Measurements from ENCODE around the gene ALG12.
A peak's percentile ranks its signal among the peaks of the same experiment; 100 is the strongest.

The ALG12 gene

DNA sequence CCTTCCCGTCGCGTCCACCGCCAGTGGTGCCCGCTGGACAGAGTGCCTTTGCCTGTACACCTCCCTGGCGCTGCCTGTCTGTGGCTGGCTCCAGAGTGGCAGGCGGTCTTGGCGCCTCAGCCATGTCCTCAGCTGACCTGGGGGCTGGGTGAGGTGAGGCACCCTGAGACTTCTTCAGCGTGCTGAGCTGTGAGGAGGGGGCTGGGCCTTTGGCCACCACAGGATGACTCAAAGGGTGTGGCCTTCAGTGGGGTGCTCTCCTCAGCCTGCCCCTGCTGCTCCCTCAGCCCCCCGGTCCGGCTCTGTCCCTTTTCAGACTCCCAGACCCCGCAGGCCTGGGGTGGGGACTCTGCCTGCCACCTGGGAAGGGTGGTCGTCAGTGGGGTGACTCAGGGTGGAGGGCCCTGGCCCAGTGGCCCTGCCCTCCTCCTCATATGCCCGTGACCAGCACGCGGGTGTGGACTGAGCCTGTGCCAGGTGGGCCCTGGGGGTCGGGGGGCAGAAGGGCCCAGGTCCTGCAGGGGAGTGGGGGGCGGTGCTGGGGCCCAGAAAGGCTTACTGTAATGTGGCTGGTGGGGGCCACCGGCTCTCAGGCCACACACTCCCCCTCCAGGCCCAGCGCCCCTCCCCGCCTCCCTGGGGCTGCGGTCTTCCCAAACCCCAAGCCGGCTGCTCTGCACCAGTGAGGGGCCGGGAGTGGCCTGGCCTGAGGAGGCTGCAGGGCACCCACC lies 16.1 kb upstream of the ALG12 start:
- H3K4me2 ChIP-seq (ENCODE audit: insufficient read depth, low read length, poor library complexity, severe bottlenecking), result no peak overlapping the region
- H3K36me3 ChIP-seq (replicated peaks in 1 of 2; ENCODE audit: control insufficient read depth in 2 of 2, insufficient read depth in 2 of 2, low read length in 2 of 2), result no peaks in the 10 kb centered on the region
- H2AFZ ChIP-seq (ENCODE audit: low read length), result peak overlapping the region; percentile 59
- WGBS, 2 donors (ENCODE audit: extremely low coverage in 2 of 2, insufficient read length in 2 of 2, insufficient replicate concordance in 1 of 2), result no CpG with 5 or more reads among the region's 24 CpGs
- peak overlapping the region; percentile 61 for H2BK120ac ChIP-seq (ENCODE audit: low read depth, low read length)
- H4K8ac ChIP-seq (ENCODE audit: low read depth, low read length), result peak overlapping the region; percentile 29
- H3K27ac ChIP-seq (replicated peaks; ENCODE audit: low read length), result no peak overlapping the region
- peak overlapping the region; percentile 75 for H2BK12ac ChIP-seq (ENCODE audit: low read length)
- H2AK5ac ChIP-seq (ENCODE audit: low read depth, low read length), result peak overlapping the region; percentile 68
- peak overlapping the region; percentile 82 for H3K14ac ChIP-seq (ENCODE audit: low read length)
- peak overlapping the region; percentile 82 for H2BK5ac ChIP-seq (ENCODE audit: low read length)
- peaks cover 8 to 17% of the 10 kb centered on the region in 2 donors for H3K4me1 ChIP-seq (ENCODE audit: control insufficient read depth in 2 of 2, insufficient read depth in 1 of 2, low read depth in 1 of 2, low read length in 2 of 2)
- no peaks in the 10 kb centered on the region for H3K79me1 ChIP-seq (ENCODE audit: low read depth, low read length)
- peak overlapping the region; percentile 55 for H3K23ac ChIP-seq (ENCODE audit: low read depth, low read length, poor library complexity)
- H3K4me3 ChIP-seq (ENCODE audit: low read length in 2 of 2), result no peak overlapping the region
- H3K18ac ChIP-seq (ENCODE audit: low read length), result peak overlapping the region; percentile 95
- no peaks in the 10 kb centered on the region for H3K9me3 ChIP-seq (replicated peaks in 1 of 2; ENCODE audit: control insufficient read depth in 2 of 2, insufficient read depth in 1 of 2, low read depth in 1 of 2, low read length in 2 of 2)
- H4K91ac ChIP-seq (ENCODE audit: low read depth, low read length, poor library complexity), result peak overlapping the region; percentile 24
- DNase-seq (ENCODE audit: low spot score), result no peak
- H3K4ac ChIP-seq (ENCODE audit: low read length), result peak overlapping the region; percentile 53
- peak overlapping the region; percentile 21 for H3K9ac ChIP-seq (ENCODE audit: low read depth, low read length, poor library complexity)
- H2BK15ac ChIP-seq (ENCODE audit: low read length), result peak overlapping the region; percentile 94
- H3K27me3 ChIP-seq (ENCODE audit: control insufficient read depth in 3 of 3, insufficient read depth in 3 of 3, low read depth in 1 of 3, low read length in 3 of 3), result peaks cover 0 to 18% (median 10%) of the 10 kb centered on the region in 3 experiments

DNA sequence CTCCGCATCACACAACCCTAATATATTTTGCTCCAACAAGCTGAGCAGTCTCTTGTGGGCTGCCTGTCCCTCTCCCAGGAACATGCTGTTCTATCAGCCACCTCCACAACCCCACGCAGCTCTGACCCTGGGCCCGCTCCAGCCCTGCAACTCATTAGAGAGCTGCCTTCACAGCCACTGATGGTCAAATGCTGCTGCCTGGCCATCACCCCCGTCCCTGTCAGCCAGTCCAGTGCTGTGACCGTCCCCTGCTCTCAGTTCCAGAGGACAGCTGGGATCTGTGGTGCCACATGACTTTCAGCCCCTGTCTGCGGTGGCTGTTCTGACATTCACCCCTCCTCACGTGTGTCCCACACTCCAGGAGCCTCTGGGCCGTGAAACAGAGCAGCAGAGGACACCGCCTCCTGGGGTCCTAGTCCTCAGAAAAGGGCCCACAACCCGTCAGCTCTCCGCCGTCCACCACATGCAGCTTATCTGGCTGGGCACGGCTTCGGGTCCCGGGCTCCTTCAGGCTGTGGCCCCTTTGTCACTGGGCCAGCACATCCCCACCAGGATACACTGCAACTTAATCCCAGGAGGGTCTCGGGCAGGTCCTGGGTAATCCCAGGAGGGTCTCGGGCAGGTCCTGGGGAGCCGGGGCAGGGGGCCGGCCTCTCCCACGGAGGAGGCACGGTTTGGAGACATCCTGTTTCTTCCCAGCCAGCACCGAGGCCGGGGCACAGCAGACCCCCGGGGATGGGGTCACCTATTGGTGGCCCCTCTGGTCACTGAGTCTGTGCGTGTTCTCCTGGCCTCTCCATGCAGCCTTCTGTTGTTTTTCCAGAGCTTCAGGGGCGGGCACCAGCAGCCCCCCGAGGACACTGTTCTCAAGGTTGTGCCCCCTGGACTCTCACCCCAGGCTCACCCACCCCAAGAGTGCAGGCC lies 15.3 kb upstream of the ALG12 start:
- Histone ChIP-seq H2BK120ac (ENCODE audit: low read depth, low read length) (no peak overlapping the region), H3K4me2 (ENCODE audit: insufficient read depth, low read length, poor library complexity, severe bottlenecking) (no peak overlapping the region), H2BK5ac (ENCODE audit: low read length) (no peak overlapping the region), H4K91ac (ENCODE audit: low read depth, low read length, poor library complexity) (no peak overlapping the region), H2BK15ac (ENCODE audit: low read length) (peak overlapping the region; percentile 94), H3K9me3 (replicated peaks in 1 of 2; ENCODE audit: control insufficient read depth in 2 of 2, insufficient read depth in 1 of 2, low read depth in 1 of 2, low read length in 2 of 2) (no peaks in the 10 kb centered on the region), H3K79me1 (ENCODE audit: low read depth, low read length) (peaks cover 2% of the 10 kb centered on the region), H4K8ac (ENCODE audit: low read depth, low read length) (no peak overlapping the region), H3K14ac (ENCODE audit: low read length) (no peak overlapping the region), H3K4ac (ENCODE audit: low read length) (no peak overlapping the region), H2AK5ac (ENCODE audit: low read depth, low read length) (peak overlapping the region; percentile 86), H3K9ac (ENCODE audit: low read depth, low read length, poor library complexity) (peak overlapping the region; percentile 78), H3K27me3 (ENCODE audit: control insufficient read depth in 3 of 3, insufficient read depth in 3 of 3, low read depth in 1 of 3, low read length in 3 of 3) (peaks cover 0 to 18% (median 10%) of the 10 kb centered on the region in 3 experiments), H2BK12ac (ENCODE audit: low read length) (peak overlapping the region; percentile 75), H3K4me1 (ENCODE audit: control insufficient read depth in 2 of 2, insufficient read depth in 1 of 2, low read depth in 1 of 2, low read length in 2 of 2) (peaks cover 8 to 17% of the 10 kb centered on the region in 2 donors), H3K4me3 (ENCODE audit: low read length in 2 of 2) (no peak overlapping the region), H2AFZ (ENCODE audit: low read length) (peak overlapping the region; percentile 33), H3K27ac (replicated peaks; ENCODE audit: low read length) (no peak overlapping the region), H3K23ac (ENCODE audit: low read depth, low read length, poor library complexity) (peak overlapping the region; percentile 39), H3K18ac (ENCODE audit: low read length) (peak overlapping the region; percentile 95), H3K36me3 (replicated peaks in 1 of 2; ENCODE audit: control insufficient read depth in 2 of 2, insufficient read depth in 2 of 2, low read length in 2 of 2) (no peaks in the 10 kb centered on the region)
- WGBS, 2 donors (ENCODE audit: extremely low coverage in 2 of 2, insufficient read length in 2 of 2, insufficient replicate concordance in 1 of 2), result no CpG with 5 or more reads among the region's 27 CpGs
- no peak for DNase-seq (ENCODE audit: low spot score)

DNA sequence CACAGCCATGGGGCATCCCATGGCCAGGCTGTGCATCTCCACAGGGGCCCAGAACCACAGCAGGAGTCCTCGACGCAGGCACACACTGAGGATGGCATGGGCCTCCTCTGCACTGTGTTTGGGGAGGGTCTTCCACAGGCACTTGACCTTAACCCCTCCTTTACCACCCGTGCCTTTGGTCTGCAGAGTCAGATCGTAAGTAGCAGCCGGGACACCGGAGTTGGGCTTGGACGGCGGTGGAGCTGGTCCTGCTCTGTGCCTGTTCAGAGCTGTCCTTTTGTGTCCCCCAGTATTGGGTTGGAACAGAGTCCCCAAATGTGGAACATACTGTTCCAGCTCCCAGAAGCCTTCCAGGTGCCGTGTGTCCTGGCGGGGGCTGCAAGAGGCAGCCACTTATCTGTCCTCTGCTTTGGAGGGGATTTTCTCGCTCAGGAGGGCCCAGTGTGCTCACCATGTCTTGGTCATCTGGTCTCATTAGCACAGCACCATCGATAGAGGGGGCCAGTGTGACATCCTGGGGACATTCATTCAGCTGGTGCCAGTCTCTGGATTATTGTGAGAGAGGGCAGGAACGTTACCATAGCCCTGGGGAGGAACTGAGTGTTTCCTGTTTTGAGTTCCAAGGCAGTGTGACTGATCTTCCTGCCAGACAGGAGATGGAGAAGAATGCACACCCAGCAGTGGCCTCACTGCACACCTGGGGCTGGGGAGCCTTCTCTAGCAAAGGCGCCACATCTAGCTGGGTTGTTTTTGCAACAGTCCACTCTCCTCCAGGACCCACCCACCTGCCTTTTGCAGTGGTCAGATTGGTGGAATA lies 12.6 kb upstream of the ALG12 start:
- no peaks in the 10 kb centered on the region for H3K9me3 ChIP-seq (replicated peaks in 1 of 2; ENCODE audit: control insufficient read depth in 2 of 2, insufficient read depth in 1 of 2, low read depth in 1 of 2, low read length in 2 of 2)
- H2BK15ac ChIP-seq (ENCODE audit: low read length), result peak overlapping the region; percentile 96
- H3K4me2 ChIP-seq (ENCODE audit: insufficient read depth, low read length, poor library complexity, severe bottlenecking), result no peak overlapping the region
- H3K9ac ChIP-seq (ENCODE audit: low read depth, low read length, poor library complexity), result peak overlapping the region; percentile 72
- H2BK120ac ChIP-seq (ENCODE audit: low read depth, low read length), result no peak overlapping the region
- no peak overlapping the region for H4K91ac ChIP-seq (ENCODE audit: low read depth, low read length, poor library complexity)
- no peaks in the 10 kb centered on the region for H3K36me3 ChIP-seq (replicated peaks in 1 of 2; ENCODE audit: control insufficient read depth in 2 of 2, insufficient read depth in 2 of 2, low read length in 2 of 2)
- H3K79me1 ChIP-seq (ENCODE audit: low read depth, low read length), result peaks cover 3% of the 10 kb centered on the region
- H3K4me3 ChIP-seq (ENCODE audit: low read length in 2 of 2), result no peak overlapping the region
- no CpG with 5 or more reads among the region's 14 CpGs for WGBS, 2 donors (ENCODE audit: extremely low coverage in 2 of 2, insufficient read length in 2 of 2, insufficient replicate concordance in 1 of 2)
- peak overlapping the region; percentile 59 for H2BK12ac ChIP-seq (ENCODE audit: low read length)
- H3K4me1 ChIP-seq (ENCODE audit: control insufficient read depth in 2 of 2, insufficient read depth in 1 of 2, low read depth in 1 of 2, low read length in 2 of 2), result peaks cover 5 to 7% of the 10 kb centered on the region in 2 donors
- no peak for DNase-seq (ENCODE audit: low spot score)
- H3K23ac ChIP-seq (ENCODE audit: low read depth, low read length, poor library complexity), result peak overlapping the region; percentile 85
- peak overlapping the region; percentile 96 for H2AK5ac ChIP-seq (ENCODE audit: low read depth, low read length)
- H3K4ac ChIP-seq (ENCODE audit: low read length), result no peak overlapping the region
- H2AFZ ChIP-seq (ENCODE audit: low read length), result no peak overlapping the region
- H2BK5ac ChIP-seq (ENCODE audit: low read length), result no peak overlapping the region
- peaks cover 0 to 12% (median 10%) of the 10 kb centered on the region in 3 experiments for H3K27me3 ChIP-seq (ENCODE audit: control insufficient read depth in 3 of 3, insufficient read depth in 3 of 3, low read depth in 1 of 3, low read length in 3 of 3)
- H4K8ac ChIP-seq (ENCODE audit: low read depth, low read length), result no peak overlapping the region
- no peak overlapping the region for H3K27ac ChIP-seq (replicated peaks; ENCODE audit: low read length)
- H3K18ac ChIP-seq (ENCODE audit: low read length), result peak overlapping the region; percentile 44
- H3K14ac ChIP-seq (ENCODE audit: low read length), result no peak overlapping the region
